T-helper 2 cell treated with Interferon-gamma antibody and Interleukin-4, amounts not matched to agents 5 μg/mL and 100 μg/mL, for 36 hours (primary cell): ENCODE data around the gene PROSER1.

ENCODE experiments used
- DNase-seq: peaks from one replicate; pipeline ENCODE4 v3.0.0; 2021; ENCODE audit warnings: low spot score
- H3K27ac Mint-ChIP-seq: one replicate; pipeline ENCODE4 v1.8.0; 2021; ENCODE audit warnings: mild to moderate bottlenecking, mixed read lengths
- H3K27me3 Mint-ChIP-seq: one replicate; pipeline ENCODE4 v1.8.0; 2021; ENCODE audit warnings: low read depth, mixed read lengths
- H3K36me3 Mint-ChIP-seq: one replicate; pipeline ENCODE4 v1.8.0; 2021; ENCODE audit warnings: low read depth, mixed read lengths
- H3K4me1 Mint-ChIP-seq: one replicate; pipeline ENCODE4 v1.8.0; 2021; ENCODE audit warnings: low read depth, mixed read lengths
- H3K4me3 Mint-ChIP-seq: one replicate; pipeline ENCODE4 v1.8.0; 2022; ENCODE audit warnings: mild to moderate bottlenecking, moderate library complexity, mixed read lengths
- H3K9me3 Mint-ChIP-seq: one replicate; pipeline ENCODE4 v1.8.0; 2021; ENCODE audit warnings: mixed read lengths

Gene PROSER1

DNA sequence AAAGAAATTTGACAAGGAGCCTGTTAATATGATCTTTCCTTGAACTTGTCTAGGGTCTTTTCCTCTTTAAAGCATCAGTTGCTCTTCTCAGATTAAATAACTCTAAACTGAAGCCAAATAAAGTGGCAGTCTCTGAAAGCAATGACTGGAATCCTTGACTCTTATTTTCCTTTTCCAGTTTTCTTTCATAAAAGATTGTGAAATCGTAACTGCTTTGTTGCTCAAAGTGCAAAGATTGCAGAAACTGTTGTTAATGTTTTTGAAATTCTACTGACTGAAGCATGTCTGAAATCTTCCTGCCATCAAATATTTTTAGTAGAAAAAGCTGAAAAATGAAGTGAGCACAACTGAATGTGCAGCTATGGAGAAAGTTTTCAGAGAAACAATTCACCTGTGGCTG lies 2.3 kb upstream of the PROSER1 start:
- H3K4me1 Mint-ChIP-seq: peaks cover 33% of the 10 kb centered on the region
- peak overlapping the region; percentile 99 for H3K4me3 Mint-ChIP-seq
- H3K27ac Mint-ChIP-seq: no peak overlapping the region
- no peaks in the 10 kb centered on the region for H3K9me3 Mint-ChIP-seq
- H3K36me3 Mint-ChIP-seq: peaks cover 25% of the 10 kb centered on the region
- no peak for DNase-seq
- no peaks in the 10 kb centered on the region for H3K27me3 Mint-ChIP-seq

DNA sequence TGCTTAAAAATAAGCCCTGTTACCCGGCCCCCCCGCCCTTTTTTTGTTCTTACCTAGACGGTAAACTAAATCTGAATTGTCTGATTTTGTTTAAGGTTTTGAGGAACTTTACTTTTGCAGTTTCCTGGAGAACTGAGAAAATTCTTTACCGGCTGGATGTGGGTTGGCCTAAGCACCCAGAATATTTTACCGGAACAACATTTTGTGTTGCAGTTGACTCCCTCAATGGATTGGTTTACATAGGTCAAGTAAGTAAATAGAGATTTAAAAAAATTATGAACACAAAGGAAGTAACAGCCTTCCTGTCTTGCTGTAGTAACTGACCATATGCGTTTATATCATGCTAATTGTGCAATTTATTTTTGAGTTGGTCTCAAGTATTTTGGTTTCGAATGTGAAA lies 1.2 kb upstream of the PROSER1 start:
- no peak for DNase-seq
- Mint-ChIP-seq H3K4me3 (peak overlapping the region; percentile 99), H3K27ac (peak overlapping the region; percentile 98), H3K36me3 (peaks cover 23% of the 10 kb centered on the region), H3K27me3 (no peaks in the 10 kb centered on the region), H3K9me3 (no peaks in the 10 kb centered on the region), H3K4me1 (peaks cover 44% of the 10 kb centered on the region)

DNA sequence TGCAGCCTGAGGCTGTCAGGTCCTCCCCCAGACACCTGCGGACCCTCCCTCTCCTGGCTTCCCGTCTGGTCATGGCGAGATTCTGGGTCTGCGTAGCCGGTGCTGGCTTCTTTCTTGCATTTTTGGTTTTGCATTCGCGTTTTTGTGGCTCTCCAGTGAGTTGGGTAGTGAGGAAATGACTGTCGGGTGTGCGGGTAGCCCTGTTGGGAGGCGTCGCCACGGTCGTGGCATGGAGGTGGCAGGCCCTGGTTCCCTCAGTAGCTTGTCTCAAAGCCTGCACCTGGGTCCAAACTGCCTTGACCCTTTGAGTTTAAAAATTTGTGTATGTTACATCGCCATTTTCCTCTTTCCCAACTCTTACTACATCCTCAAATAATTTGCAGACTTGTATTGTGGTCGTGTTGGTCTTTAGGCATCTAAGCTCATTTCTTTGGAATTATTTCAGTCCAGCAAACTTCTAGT lies 711 bp upstream of the PROSER1 start:
- Mint-ChIP-seq H3K4me1 (peaks cover 48% of the 10 kb centered on the region), H3K9me3 (no peaks in the 10 kb centered on the region), H3K4me3 (peak overlapping the region; percentile 99), H3K36me3 (peaks cover 27% of the 10 kb centered on the region), H3K27ac (peak overlapping the region; percentile 98), H3K27me3 (no peaks in the 10 kb centered on the region)
- DNase-seq: peak; percentile 71

DNA sequence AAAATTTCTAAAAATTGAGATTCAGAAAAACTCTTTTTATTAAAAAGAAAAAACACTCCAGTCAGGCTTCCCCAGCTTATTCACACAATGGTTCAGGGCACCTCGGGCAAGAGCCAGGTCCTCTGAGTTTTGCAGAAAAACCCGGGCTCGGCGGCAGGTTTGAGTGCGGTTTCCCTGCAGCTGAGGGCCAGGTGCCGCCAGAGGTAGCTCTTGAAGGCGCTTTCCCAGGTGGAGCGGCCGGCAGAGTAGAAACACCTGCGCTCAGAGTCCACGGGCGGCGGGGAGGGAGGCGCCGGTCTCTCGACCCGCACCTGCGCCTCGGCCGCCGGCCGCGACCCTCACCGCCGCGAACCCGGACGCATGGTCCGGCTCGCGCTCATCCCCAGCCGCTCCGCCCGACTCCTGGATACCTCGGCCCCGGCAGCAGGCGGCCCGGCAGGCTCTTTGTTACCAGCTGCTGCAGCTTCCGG lies 444 bp downstream of the PROSER1 start:
- no peak for DNase-seq
- Mint-ChIP-seq H3K4me1 (peaks cover 47% of the 10 kb centered on the region), H3K9me3 (no peaks in the 10 kb centered on the region), H3K36me3 (peaks cover 21% of the 10 kb centered on the region), H3K4me3 (peak overlapping the region; percentile 99), H3K27ac (peak overlapping the region; percentile 98), H3K27me3 (no peaks in the 10 kb centered on the region)

DNA sequence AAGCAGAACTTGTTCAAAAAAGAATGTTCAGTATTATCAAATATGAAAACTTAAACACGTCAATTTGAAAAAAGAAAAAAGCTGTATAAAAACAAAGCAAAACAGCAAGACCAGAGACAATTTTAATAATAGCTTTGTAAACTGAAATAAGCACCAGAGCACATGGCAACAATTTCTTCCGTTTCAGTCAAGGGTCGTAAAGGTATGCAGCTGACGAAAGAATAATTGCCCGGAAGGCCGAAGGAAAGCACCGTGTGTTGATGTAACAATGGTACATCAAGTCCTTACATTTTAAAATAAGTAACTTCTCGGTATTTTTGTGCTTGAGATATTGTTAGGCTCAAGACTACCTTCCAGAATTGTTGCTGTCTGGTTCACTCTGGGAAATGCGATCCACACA lies 1.7 kb downstream of the PROSER1 start:
- Mint-ChIP-seq H3K4me3 (peak overlapping the region; percentile 99), H3K36me3 (peaks cover 28% of the 10 kb centered on the region), H3K9me3 (no peaks in the 10 kb centered on the region), H3K4me1 (peaks cover 51% of the 10 kb centered on the region), H3K27me3 (no peaks in the 10 kb centered on the region), H3K27ac (peak overlapping the region; percentile 86)
- no peak for DNase-seq

DNA sequence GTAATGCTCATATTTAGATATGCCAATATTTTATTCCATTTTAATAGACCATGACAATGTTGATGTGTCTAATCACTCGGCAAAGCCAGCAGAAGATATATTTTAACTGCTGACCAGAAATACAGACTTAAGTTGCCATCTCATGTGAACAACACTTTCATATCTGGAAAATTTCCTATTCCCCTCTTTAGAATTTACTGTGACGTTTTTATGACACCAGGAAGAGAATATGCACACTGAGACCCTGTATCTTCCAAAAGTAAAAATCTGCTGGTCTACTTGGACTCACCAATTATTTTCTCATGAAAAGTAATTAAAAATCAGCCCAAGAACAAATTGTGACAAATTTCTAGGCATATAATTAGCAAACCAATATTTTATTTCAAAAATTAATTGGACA lies 2.1 kb downstream of the PROSER1 start:
- Mint-ChIP-seq H3K27ac (peak overlapping the region; percentile 86), H3K9me3 (no peaks in the 10 kb centered on the region), H3K36me3 (peaks cover 28% of the 10 kb centered on the region), H3K4me1 (peaks cover 50% of the 10 kb centered on the region), H3K4me3 (peak overlapping the region; percentile 99), H3K27me3 (no peaks in the 10 kb centered on the region)
- no peak for DNase-seq

DNA sequence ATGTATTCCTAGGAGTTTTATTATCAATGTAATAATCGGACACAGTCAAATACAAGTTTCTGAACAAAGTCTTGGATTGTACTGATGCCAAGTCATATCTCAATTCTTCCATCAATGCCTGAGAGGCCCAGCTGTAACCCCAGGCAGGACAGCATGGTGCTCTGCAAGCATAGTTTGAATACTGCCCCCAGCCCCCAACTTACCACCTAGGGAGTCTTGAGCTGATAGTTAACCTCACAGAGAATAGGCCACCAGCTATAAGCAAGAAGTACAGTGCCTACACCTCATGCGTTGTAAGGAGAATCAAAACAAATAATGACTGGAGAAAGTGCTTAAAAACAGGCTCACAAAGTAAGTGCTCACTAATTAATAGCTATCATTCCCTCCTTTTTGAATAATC lies 2.7 kb downstream of the PROSER1 start:
- H3K9me3 Mint-ChIP-seq: no peaks in the 10 kb centered on the region
- H3K27ac Mint-ChIP-seq: peak overlapping the region; percentile 3
- peak overlapping the region; percentile 99 for H3K4me3 Mint-ChIP-seq
- H3K4me1 Mint-ChIP-seq: peaks cover 44% of the 10 kb centered on the region
- no peaks in the 10 kb centered on the region for H3K27me3 Mint-ChIP-seq
- DNase-seq: no peak
- peaks cover 22% of the 10 kb centered on the region for H3K36me3 Mint-ChIP-seq

DNA sequence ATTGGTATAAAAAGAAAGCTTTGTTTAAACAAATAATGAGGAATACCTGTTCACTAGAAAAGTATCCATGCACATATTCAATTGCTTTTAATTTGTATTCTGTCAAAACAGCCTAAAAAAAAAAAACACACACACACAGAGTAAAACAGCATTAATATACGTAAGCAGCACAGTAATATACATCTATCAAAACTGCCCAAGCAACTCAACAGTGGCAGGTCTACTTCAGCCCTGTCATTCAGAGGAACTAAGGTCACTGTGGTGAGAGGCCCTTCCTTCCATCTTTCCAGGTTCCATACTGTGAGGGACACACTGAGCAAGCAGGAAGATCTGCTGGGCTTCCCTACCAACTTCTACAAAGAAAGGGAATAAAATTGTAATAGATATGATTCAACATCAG lies 3.8 kb downstream of the PROSER1 start:
- Mint-ChIP-seq H3K36me3 (peaks cover 20% of the 10 kb centered on the region), H3K4me3 (peak overlapping the region; percentile 13), H3K9me3 (no peaks in the 10 kb centered on the region), H3K4me1 (peaks cover 40% of the 10 kb centered on the region), H3K27me3 (no peaks in the 10 kb centered on the region), H3K27ac (no peak overlapping the region)
- DNase-seq: no peak

DNA sequence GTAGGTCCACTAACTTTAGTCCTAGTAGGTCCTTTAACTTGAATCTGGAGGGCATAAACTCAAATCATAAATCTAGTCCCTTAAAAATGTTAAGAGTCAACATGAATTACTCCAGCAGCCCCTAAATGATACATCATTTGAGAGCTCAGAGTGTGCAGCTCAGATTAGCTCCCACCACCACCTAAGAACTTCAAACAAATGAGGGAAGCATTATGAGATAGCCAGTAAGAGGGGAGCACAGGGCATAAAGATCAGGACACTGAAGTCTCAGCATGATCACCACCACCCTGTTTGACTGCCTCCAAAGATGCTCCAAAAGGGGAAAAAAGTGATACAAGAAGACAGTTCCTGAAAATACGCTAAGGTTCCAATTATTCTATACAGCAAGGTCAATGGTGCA lies 5.7 kb downstream of the PROSER1 start:
- H3K4me1 Mint-ChIP-seq: peaks cover 40% of the 10 kb centered on the region
- no peak for DNase-seq
- H3K9me3 Mint-ChIP-seq: no peaks in the 10 kb centered on the region
- peaks cover 34% of the 10 kb centered on the region for H3K36me3 Mint-ChIP-seq
- H3K27me3 Mint-ChIP-seq: no peaks in the 10 kb centered on the region
- H3K27ac Mint-ChIP-seq: no peak overlapping the region
- H3K4me3 Mint-ChIP-seq: no peak overlapping the region

DNA sequence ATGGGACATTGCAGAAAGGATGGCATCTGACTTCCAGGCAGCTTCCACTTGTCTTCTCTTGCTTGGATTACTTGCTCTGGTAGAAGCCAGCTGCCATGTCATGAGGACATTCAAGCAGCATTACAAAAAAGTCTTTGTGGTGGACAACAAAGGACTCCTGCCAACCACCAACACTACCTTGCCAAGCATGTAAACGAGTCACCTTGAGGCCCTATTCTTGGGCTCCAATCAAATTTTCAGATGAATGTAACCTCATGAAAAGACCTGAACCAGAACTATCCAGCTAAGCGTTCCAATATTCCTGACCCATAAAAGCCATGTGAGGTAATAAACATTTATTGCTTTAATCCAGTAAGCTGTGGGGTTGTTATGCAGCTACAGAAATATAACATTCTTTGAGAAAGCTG lies 12.5 kb downstream of the PROSER1 start:
- Mint-ChIP-seq H3K4me3 (no peak overlapping the region), H3K27me3 (no peaks in the 10 kb centered on the region), H3K27ac (no peak overlapping the region), H3K9me3 (no peaks in the 10 kb centered on the region), H3K36me3 (peaks cover 57% of the 10 kb centered on the region), H3K4me1 (peaks cover 2% of the 10 kb centered on the region)
- DNase-seq: no peak

DNA sequence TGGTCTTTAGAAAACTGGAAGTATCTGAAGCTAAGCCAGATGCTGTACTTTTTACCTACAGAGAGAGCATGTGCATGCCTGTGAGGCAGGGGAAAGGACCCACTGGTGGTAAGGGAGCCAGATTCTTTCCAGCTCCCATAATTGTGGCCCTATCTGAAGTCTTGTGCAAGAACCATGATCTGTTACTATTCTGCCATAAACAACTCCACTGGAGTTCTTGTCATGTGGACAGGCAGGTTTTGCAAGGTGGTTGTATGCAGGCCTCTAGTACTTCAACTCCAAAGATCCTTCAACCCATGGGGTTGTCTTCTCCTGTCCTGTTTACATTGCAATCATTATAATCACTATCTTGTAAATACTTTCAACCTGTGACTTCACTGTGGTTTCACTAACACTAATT lies 14.1 kb downstream of the PROSER1 start:
- no peak overlapping the region for H3K27ac Mint-ChIP-seq

DNA sequence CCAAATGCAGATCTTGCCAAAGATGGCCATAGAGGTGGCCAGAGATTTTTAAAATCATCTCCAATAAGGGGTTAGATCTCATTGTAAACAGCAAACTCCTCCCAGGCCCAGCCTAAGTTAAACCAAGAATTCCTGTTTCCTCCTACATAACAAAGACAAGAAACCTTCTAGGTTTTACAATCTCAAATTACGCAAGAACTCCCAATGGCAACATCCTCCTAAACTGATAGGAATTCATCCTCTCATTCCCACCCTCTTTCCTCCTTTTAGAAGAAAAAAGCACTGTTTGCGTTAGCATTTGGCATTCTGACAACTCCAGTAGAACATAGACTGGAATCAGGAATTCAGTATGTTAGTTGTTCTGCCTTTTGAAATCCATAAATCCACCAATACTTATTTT lies 14.6 kb downstream of the PROSER1 start:
- Mint-ChIP-seq H3K9me3 (no peaks in the 10 kb centered on the region), H3K27ac (no peak overlapping the region)

More for the DNA sequence above, 14.1 kb downstream of the PROSER1 start:
- Mint-ChIP-seq H3K27me3 (no peaks in the 10 kb centered on the region), H3K36me3 (peaks cover 63% of the 10 kb centered on the region), H3K9me3 (no peaks in the 10 kb centered on the region), H3K4me3 (no peak overlapping the region), H3K4me1 (peaks cover 5% of the 10 kb centered on the region)
- no peak for DNase-seq

DNA sequence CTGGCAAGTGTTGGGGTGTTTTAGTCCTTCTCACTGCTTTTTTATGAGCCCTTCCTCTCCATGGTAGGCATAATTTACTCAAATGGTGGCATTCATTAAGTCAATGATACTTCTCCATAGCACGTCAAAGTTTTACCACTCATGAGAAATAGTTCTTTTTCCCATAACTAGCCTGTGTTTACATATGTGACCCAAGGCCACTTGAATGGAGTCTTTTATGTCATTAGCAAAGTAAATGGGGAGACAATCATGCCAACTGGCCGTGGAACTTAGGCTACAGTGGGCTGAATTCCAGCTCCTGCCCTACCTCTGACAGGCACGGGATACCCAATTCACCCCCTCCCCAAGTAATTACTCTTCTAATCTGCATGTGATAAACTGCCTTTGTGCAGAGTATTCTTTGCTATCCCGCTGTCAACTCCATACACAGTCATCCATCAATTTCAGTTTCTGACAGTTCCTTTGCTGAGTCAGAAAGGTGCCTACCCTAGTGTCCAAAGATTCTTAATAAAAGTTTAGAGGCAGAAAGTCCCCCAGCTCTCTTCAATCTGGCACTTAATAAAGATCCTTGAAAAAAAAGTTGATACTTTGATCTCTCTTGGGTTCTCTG lies 16.9 kb downstream of the PROSER1 start:
- Mint-ChIP-seq H3K27ac (no peak overlapping the region), H3K9me3 (no peaks in the 10 kb centered on the region), H3K4me3 (no peak overlapping the region), H3K36me3 (peaks cover 58% of the 10 kb centered on the region), H3K4me1 (peaks cover 16% of the 10 kb centered on the region), H3K27me3 (no peaks in the 10 kb centered on the region)
- DNase-seq: no peak

More for the DNA sequence above, 14.6 kb downstream of the PROSER1 start:
- no peak for DNase-seq
- Mint-ChIP-seq H3K4me1 (peaks cover 7% of the 10 kb centered on the region), H3K36me3 (peaks cover 63% of the 10 kb centered on the region), H3K27me3 (no peaks in the 10 kb centered on the region), H3K4me3 (no peak overlapping the region)

DNA sequence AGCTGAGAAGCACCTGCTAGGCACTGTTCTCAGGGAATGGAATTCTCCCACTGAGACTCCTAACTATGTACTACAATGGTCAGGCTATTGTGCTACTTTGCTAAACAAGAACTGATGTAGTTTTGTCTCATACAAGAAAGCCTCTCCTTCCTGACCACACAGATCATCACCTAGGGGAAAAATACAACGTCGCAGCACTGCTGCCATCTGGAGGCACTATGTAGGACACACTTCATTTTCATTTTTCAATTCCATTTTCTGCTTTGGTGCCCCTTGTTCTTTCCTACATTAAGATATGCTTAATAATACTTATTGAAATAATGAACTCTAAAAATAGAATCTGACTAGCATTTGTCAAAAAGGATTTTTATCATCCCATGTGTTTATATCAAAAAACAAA lies 21.1 kb downstream of the PROSER1 start:
- H3K27me3 Mint-ChIP-seq: no peaks in the 10 kb centered on the region
- no peak for DNase-seq
- H3K9me3 Mint-ChIP-seq: no peaks in the 10 kb centered on the region
- no peak overlapping the region for H3K4me3 Mint-ChIP-seq
- H3K36me3 Mint-ChIP-seq: peaks cover 62% of the 10 kb centered on the region
- peaks cover 16% of the 10 kb centered on the region for H3K4me1 Mint-ChIP-seq
- no peak overlapping the region for H3K27ac Mint-ChIP-seq

DNA sequence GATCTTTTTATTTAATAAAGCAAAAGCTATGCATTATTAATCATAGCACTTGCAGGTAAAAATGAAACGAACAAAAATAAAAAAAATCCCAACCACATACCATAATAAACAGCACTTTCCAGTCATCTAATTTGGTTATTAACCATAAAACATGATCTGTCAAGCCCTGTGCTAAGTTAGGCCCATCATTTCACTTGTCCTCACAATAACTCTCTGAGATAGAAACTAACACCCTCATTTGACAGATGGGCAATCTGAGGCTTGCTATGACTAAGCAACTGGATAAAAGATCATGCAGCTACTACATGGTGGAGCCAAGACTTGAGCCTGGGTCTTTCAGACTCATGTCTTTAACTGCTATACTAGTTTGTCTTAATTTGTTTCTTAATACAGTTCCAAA lies 21.8 kb downstream of the PROSER1 start:
- Mint-ChIP-seq H3K36me3 (peaks cover 63% of the 10 kb centered on the region), H3K4me1 (peaks cover 16% of the 10 kb centered on the region), H3K27me3 (no peaks in the 10 kb centered on the region), H3K27ac (no peak overlapping the region), H3K4me3 (no peak overlapping the region), H3K9me3 (no peaks in the 10 kb centered on the region)
- DNase-seq: no peak
